Measurements from ENCODE around the gene LYPD8. TPM values are rescaled to one million over a fixed set of nuclear protein-coding genes. Genes with fewer than 3 reads are reported as not detected.

The LYPD8 gene
- total RNA-seq, 1 experiment from 2014 or later, result not detected

DNA sequence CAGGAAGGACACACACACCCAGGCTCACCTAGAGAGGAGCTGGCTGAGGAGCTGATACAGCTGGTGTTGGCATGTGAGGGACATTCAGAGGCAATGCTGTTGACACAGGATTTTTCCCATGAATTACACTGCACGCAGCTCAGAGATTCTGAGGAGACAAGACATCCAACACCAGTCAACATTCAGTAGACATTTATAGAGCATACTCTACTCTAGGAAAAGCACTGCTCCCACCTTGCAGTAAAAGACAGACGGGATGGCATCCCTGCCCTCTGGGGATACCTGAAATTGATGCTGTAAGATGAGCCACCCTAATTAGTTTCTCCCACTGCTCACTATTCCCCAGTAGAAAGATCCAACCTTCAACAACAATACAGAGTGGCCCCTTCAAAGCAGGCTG, 5.1 kb downstream of the LYPD8 start:
- H3K4me1 Mint-ChIP-seq, result no peaks in the 10 kb centered on the region
- CTCF ChIA-PET, result no interaction called here
- no peak overlapping the region for H3K4me3 Mint-ChIP-seq
- no peak for TF ChIP-seq CREB1 (CRISPR knock-in tag; IDR thresholded peaks at IDR 0.05)
- no peak for TF ChIP-seq TP53 (CRISPR knock-in tag; IDR thresholded peaks at IDR 0.05)
- TF ChIP-seq ZNF263 (CRISPR knock-in tag; IDR thresholded peaks at IDR 0.05; ENCODE audit: low read depth), result no peak
- TF ChIP-seq FOXJ3 (CRISPR knock-in tag; IDR thresholded peaks at IDR 0.05; ENCODE audit: borderline replicate concordance), result no peak
- TF ChIP-seq, protein P1, sequence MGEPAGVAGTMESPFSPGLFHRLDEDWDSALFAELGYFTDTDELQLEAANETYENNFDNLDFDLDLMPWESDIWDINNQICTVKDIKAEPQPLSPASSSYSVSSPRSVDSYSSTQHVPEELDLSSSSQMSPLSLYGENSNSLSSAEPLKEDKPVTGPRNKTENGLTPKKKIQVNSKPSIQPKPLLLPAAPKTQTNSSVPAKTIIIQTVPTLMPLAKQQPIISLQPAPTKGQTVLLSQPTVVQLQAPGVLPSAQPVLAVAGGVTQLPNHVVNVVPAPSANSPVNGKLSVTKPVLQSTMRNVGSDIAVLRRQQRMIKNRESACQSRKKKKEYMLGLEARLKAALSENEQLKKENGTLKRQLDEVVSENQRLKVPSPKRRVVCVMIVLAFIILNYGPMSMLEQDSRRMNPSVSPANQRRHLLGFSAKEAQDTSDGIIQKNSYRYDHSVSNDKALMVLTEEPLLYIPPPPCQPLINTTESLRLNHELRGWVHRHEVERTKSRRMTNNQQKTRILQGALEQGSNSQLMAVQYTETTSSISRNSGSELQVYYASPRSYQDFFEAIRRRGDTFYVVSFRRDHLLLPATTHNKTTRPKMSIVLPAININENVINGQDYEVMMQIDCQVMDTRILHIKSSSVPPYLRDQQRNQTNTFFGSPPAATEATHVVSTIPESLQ (CRISPR knock-in tag; IDR thresholded peaks at IDR 0.05), result no peak
- TF ChIP-seq, protein P2, sequence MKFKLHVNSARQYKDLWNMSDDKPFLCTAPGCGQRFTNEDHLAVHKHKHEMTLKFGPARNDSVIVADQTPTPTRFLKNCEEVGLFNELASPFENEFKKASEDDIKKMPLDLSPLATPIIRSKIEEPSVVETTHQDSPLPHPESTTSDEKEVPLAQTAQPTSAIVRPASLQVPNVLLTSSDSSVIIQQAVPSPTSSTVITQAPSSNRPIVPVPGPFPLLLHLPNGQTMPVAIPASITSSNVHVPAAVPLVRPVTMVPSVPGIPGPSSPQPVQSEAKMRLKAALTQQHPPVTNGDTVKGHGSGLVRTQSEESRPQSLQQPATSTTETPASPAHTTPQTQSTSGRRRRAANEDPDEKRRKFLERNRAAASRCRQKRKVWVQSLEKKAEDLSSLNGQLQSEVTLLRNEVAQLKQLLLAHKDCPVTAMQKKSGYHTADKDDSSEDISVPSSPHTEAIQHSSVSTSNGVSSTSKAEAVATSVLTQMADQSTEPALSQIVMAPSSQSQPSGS (CRISPR knock-in tag; IDR thresholded peaks at IDR 0.05; ENCODE audit: borderline replicate concordance, low read depth), result no peak
- no peak for TF ChIP-seq SMAD4 (CRISPR knock-in tag; IDR thresholded peaks at IDR 0.05)
- no peak for TF ChIP-seq ZNF416 (CRISPR knock-in tag; IDR thresholded peaks at IDR 0.05)
- TF ChIP-seq, protein P3, sequence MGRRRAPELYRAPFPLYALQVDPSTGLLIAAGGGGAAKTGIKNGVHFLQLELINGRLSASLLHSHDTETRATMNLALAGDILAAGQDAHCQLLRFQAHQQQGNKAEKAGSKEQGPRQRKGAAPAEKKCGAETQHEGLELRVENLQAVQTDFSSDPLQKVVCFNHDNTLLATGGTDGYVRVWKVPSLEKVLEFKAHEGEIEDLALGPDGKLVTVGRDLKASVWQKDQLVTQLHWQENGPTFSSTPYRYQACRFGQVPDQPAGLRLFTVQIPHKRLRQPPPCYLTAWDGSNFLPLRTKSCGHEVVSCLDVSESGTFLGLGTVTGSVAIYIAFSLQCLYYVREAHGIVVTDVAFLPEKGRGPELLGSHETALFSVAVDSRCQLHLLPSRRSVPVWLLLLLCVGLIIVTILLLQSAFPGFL (CRISPR knock-in tag; IDR thresholded peaks at IDR 0.05; ENCODE audit: borderline replicate concordance), result no peak
- TF ChIP-seq, protein P4, sequence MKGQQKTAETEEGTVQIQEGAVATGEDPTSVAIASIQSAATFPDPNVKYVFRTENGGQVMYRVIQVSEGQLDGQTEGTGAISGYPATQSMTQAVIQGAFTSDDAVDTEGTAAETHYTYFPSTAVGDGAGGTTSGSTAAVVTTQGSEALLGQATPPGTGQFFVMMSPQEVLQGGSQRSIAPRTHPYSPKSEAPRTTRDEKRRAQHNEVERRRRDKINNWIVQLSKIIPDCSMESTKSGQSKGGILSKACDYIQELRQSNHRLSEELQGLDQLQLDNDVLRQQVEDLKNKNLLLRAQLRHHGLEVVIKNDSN (CRISPR knock-in tag; IDR thresholded peaks at IDR 0.05), result no peak
- TF ChIP-seq, protein P5, sequence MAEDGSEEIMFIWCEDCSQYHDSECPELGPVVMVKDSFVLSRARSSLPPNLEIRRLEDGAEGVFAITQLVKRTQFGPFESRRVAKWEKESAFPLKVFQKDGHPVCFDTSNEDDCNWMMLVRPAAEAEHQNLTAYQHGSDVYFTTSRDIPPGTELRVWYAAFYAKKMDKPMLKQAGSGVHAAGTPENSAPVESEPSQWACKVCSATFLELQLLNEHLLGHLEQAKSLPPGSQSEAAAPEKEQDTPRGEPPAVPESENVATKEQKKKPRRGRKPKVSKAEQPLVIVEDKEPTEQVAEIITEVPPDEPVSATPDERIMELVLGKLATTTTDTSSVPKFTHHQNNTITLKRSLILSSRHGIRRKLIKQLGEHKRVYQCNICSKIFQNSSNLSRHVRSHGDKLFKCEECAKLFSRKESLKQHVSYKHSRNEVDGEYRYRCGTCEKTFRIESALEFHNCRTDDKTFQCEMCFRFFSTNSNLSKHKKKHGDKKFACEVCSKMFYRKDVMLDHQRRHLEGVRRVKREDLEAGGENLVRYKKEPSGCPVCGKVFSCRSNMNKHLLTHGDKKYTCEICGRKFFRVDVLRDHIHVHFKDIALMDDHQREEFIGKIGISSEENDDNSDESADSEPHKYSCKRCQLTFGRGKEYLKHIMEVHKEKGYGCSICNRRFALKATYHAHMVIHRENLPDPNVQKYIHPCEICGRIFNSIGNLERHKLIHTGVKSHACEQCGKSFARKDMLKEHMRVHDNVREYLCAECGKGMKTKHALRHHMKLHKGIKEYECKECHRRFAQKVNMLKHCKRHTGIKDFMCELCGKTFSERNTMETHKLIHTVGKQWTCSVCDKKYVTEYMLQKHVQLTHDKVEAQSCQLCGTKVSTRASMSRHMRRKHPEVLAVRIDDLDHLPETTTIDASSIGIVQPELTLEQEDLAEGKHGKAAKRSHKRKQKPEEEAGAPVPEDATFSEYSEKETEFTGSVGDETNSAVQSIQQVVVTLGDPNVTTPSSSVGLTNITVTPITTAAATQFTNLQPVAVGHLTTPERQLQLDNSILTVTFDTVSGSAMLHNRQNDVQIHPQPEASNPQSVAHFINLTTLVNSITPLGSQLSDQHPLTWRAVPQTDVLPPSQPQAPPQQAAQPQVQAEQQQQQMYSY (CRISPR knock-in tag; IDR thresholded peaks at IDR 0.05), result no peak
- TF ChIP-seq RORB (CRISPR knock-in tag; IDR thresholded peaks at IDR 0.05), result no peak
- TF ChIP-seq KAT7 (CRISPR knock-in tag; IDR thresholded peaks at IDR 0.05; ENCODE audit: borderline replicate concordance), result no peak
- TF ChIP-seq, protein P6, sequence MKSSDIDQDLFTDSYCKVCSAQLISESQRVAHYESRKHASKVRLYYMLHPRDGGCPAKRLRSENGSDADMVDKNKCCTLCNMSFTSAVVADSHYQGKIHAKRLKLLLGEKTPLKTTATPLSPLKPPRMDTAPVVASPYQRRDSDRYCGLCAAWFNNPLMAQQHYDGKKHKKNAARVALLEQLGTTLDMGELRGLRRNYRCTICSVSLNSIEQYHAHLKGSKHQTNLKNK (CRISPR knock-in tag; IDR thresholded peaks at IDR 0.05), result no peak
- no peak for ATAC-seq
- no peak overlapping the region for H3K27ac Mint-ChIP-seq
- POLR2A ChIA-PET, result no interaction called here
- peaks cover 9% of the 10 kb centered on the region for H3K27me3 Mint-ChIP-seq (ENCODE audit: low read depth)
- no peak for DNase-seq (ENCODE audit: low spot score)
- H3K36me3 Mint-ChIP-seq, result peaks cover 20% of the 10 kb centered on the region
- peaks cover 39% of the 10 kb centered on the region for H3K9me3 Mint-ChIP-seq

DNA sequence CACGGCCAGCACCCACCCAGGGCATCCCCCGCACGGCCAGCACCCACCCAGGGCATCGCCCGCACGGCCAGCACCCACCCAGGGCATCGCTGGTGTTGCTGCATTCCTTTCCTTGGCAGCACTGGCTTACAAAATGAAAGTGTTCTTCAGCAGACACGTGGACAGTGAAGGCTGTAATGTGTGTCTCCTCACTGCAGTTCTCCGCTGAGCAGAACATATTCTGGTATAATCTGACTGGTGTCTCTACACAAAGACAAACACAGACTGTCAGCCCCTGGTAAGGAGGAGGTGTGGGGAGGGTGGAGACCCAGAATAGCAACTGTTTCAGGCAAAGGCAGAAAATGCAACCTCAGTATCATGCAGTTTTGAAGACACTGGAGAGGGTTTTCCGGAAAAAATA, 7.3 kb downstream of the LYPD8 start:
- Mint-ChIP-seq H3K36me3 (peaks cover 34% of the 10 kb centered on the region), H3K4me3 (no peak overlapping the region), H3K4me1 (no peaks in the 10 kb centered on the region), H3K27me3 (ENCODE audit: low read depth) (peaks cover 9% of the 10 kb centered on the region), H3K9me3 (peaks cover 62% of the 10 kb centered on the region), H3K27ac (no peak overlapping the region)
- DNase-seq (ENCODE audit: low spot score) (no peak), ATAC-seq (no peak)
- CTCF ChIA-PET, result no interaction called here
- POLR2A ChIA-PET, result no interaction called here
- TF ChIP-seq ETV6 (CRISPR knock-in tag; IDR thresholded peaks at IDR 0.05) (no peak), IRF2 (CRISPR knock-in tag; IDR thresholded peaks at IDR 0.05; ENCODE audit: borderline replicate concordance, low read depth) (no peak), PRRX2 (CRISPR knock-in tag; IDR thresholded peaks at IDR 0.05) (no peak), NR1H2 (CRISPR knock-in tag; IDR thresholded peaks at IDR 0.05) (no peak)
- TF ChIP-seq, protein P7, sequence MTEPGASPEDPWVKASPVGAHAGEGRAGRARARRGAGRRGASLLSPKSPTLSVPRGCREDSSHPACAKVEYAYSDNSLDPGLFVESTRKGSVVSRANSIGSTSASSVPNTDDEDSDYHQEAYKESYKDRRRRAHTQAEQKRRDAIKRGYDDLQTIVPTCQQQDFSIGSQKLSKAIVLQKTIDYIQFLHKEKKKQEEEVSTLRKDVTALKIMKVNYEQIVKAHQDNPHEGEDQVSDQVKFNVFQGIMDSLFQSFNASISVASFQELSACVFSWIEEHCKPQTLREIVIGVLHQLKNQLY (CRISPR knock-in tag; IDR thresholded peaks at IDR 0.05), result no peak
- TF ChIP-seq, protein P2 (CRISPR knock-in tag; IDR thresholded peaks at IDR 0.05; ENCODE audit: borderline replicate concordance, low read depth), result no peak
- TF ChIP-seq, protein P8, sequence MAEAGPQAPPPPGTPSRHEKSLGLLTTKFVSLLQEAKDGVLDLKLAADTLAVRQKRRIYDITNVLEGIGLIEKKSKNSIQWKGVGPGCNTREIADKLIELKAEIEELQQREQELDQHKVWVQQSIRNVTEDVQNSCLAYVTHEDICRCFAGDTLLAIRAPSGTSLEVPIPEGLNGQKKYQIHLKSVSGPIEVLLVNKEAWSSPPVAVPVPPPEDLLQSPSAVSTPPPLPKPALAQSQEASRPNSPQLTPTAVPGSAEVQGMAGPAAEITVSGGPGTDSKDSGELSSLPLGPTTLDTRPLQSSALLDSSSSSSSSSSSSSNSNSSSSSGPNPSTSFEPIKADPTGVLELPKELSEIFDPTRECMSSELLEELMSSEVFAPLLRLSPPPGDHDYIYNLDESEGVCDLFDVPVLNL (CRISPR knock-in tag; IDR thresholded peaks at IDR 0.05; ENCODE audit: borderline replicate concordance, low read depth), result no peak
- TF ChIP-seq, protein P1 (CRISPR knock-in tag; IDR thresholded peaks at IDR 0.05), result no peak
